H7 (cell line): Measurements from ENCODE around the gene WDHD1. TPM values are rescaled to one million over a fixed set of nuclear protein-coding genes. Genes with fewer than 3 reads are reported as not detected.
"Not testable (repeated sequence)": the region's sequence is repeated elsewhere in the genome, so short reads cannot be mapped to it uniquely, and the experiment has no call there.

ENCODE experiments used
- DNase-seq: peaks from one replicate; pipeline ENCODE4 v3.0.0; 2012
- H3K27me3 ChIP-seq: 2 replicates; pipeline ENCODE4 v1.6.0; 2011; ENCODE audit warnings: mild to moderate bottlenecking, low read length; ENCODE audit not compliant: control insufficient read depth, insufficient read depth
- H3K36me3 ChIP-seq: replicated peaks from 2 replicates; pipeline ENCODE4 v1.5.1; 2011; ENCODE audit warnings: low read length; ENCODE audit not compliant: control insufficient read depth, insufficient read depth
- H3K4me3 ChIP-seq: 2 replicates; pipeline ENCODE4 v1.5.1; 2011; ENCODE audit warnings: low read depth, mild to moderate bottlenecking, control low read depth, low read length, moderate library complexity; ENCODE audit not compliant: insufficient read depth
- total RNA-seq: library from RNA; depleted of rRNA; stranded (reverse); fragments of >200 nt; shearing (Covaris generic); gene quantifications from 2 replicates; pipeline ENCODE4 v1.2.3, GENCODE V29; 2014

Gene WDHD1
- total RNA-seq, 1 experiment from 2014 or later = 39.4 TPM

DNA sequence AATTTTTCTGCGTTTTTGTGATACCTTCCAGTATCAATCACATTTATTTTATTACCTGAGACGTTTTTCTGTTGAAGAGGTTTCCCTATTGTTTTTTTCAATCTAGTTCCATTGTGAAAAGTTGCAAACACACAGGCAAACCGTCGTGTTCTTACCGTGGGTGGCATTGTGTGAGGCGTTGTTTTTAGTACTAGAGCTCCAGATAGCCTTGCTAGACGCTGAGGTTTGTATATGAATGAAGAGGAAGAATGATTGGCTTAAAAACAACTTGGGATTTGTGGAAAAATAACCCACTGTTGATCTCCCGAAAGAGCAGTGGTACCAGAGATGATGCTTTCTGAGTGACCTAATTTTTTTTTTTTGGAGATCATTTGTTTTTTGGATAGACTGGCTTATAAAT, 1.2 kb upstream of the WDHD1 start:
- DNase-seq = no peak
- H3K4me3 ChIP-seq = peak overlapping the region; percentile 88
- 0 out of 2 replicates have a peak, but pooled peaks cover 1% of the 10 kb centered on the region for H3K36me3 ChIP-seq
- no peaks in the 10 kb centered on the region for H3K27me3 ChIP-seq

DNA sequence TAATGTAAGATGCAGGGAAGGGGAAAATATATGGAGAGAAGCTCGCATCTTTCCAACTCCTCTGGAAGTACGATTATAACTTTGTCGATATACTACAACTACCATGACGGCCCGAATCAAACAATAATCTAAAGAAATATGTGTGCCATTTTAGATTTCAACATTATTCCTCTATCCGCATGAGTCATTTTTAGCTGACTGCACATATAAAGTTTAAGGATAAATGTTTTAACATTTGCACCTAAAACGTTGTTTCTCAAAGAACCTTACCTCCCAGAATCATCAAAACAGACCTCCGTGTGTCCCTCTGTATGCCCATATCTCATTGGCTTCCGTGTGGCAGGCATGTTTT, 482 bp downstream of the WDHD1 start:
- Histone ChIP-seq H3K27me3 (no peaks in the 10 kb centered on the region), H3K36me3 (peaks cover 1% of the 10 kb centered on the region; the same call in 1 of the 2 replicates), H3K4me3 (peak overlapping the region; percentile 88)
- no peak for DNase-seq

DNA sequence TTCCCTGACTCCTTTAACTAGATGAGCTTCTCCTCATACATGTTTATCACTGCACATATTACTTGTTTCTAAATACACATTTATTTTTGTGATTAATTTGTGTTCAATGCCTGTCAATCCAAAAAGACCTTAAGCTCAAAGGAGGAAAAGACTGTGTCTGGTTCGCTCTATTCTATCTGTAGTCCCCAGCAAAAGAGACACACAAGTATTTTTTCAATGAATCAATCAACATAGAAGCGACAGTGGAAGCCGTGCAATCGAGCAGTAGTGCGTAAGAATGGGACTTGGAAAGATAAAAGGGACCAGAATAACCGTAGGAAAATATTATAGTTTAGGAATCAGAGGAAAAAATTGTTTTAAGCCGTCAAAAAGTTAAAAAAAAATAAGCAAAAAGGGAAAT, 951 bp downstream of the WDHD1 start:
- peaks cover 1% of the 10 kb centered on the region; the same call in 1 of the 2 replicates for H3K36me3 ChIP-seq
- no peaks in the 10 kb centered on the region for H3K27me3 ChIP-seq
- H3K4me3 ChIP-seq = peak overlapping the region; percentile 88
- no peak for DNase-seq

DNA sequence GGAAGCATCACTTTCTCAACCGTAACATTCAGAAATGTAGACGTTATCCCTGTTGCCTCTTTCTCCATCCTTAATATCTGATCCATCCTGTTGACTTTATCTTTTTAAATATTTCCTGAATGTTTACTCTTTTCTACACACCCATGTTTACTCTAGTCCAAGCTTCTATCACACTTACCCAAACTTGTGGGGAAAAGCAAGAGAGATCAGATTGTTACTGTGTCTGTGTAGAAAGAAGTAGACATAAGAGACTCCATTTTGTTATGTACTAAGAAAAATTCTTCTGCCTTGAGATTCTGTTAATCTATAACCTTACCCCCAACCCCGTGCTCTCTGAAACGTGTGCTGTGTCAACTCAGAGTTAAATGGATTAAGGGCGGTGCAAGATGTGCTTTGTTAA, 2.5 kb downstream of the WDHD1 start:
- not testable (repeated sequence) for H3K36me3 ChIP-seq, H3K4me3 ChIP-seq, DNase-seq, H3K27me3 ChIP-seq

DNA sequence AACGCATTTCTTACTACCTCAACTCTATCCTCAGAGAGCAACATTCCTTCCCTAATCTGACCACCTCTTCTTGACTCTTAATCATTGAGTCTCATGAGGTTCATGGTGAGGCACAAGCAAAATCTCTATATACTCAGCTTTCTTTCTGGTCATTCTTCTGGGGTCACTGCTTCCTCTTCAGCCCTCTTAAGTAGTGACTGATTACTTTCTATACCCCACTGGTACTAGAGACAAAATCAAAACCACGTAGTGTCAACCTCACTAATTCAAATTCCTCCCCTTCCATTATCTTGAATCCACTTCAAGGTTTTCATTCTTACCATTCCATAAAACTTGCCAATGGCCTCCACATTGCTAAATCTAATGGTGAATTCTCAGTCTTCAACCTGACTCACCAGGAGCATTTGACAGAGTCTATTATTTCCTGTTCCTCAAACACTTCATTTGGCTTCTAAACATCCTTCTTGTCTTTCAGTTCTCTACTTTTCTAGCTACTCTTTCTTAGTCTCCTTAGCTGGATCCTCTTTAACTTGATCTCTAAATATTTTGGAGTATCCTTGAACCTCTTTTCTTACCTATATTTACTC, 6.8 kb downstream of the WDHD1 start:
- no peak for DNase-seq
- no peaks in the 10 kb centered on the region for H3K27me3 ChIP-seq
- H3K36me3 ChIP-seq = peaks cover 3% of the 10 kb centered on the region; the same call in 1 of the 2 replicates
- H3K4me3 ChIP-seq = no peak overlapping the region

DNA sequence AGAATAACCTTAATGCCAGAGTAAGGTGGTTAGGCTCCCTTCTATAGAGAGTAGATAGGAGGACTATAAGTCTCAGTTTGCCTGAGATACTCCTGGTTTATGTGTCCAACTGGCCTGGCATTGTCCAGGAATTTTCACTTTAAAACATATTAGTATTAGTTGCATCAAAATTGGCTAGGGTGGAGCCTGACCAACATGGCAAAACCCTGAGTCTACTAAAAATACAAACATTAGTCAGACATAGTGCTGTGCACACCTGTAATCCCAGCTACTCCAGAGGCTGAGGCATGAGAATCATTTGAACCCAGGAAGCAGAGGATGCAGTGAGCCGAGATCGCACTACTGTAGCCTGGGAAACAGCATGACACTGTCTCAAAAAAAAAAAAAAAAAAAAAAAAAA, 11.9 kb downstream of the WDHD1 start:
- no peak for DNase-seq
- Histone ChIP-seq H3K36me3 (peaks cover 4% of the 10 kb centered on the region), H3K4me3 (no peak overlapping the region), H3K27me3 (no peaks in the 10 kb centered on the region)

DNA sequence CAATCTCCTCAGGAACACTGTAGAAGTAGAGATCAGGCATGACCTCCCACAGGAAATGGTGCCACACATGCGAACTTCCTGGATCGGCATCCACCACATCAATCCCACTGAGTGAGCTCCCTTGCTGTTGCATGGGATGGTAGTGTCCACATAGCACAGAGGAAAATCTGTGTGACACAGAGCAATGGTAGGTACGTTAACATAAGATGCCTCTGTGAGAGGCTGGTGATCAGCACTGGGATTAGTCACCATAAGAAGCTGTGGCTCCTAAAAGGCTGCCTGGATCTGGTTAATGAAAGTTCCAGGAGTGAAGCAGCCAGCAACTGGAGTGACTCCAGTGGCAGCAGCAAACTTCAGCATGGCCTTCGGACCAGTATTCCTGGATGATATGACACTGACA, 21.8 kb downstream of the WDHD1 start:
- no peak for DNase-seq
- Histone ChIP-seq H3K4me3 (no peak overlapping the region), H3K36me3 (peaks cover 20% of the 10 kb centered on the region)

DNA sequence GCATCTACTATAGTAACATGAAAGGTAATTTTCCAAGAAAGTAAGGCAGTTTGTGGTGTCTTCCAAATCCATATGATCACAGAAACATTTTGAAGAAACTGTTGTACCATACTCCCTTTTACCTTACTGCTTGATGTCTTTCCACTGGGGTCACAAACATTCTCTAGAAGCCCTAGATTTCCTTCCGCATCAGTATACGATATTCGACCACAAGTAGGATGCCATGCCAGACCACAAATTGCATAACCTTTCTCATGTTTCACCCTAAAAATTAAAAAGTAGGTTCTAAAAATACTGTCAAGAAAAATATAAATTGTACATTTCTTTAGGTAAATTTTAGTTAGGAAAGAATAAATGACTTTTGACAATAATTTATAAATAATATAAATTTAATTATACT, 26.5 kb downstream of the WDHD1 start:
- no peak for DNase-seq
- Histone ChIP-seq H3K36me3 (peaks cover 20% of the 10 kb centered on the region), H3K27me3 (no peaks in the 10 kb centered on the region), H3K4me3 (no peak overlapping the region)

More for the DNA sequence above, 21.8 kb downstream of the WDHD1 start:
- no peaks in the 10 kb centered on the region for H3K27me3 ChIP-seq

DNA sequence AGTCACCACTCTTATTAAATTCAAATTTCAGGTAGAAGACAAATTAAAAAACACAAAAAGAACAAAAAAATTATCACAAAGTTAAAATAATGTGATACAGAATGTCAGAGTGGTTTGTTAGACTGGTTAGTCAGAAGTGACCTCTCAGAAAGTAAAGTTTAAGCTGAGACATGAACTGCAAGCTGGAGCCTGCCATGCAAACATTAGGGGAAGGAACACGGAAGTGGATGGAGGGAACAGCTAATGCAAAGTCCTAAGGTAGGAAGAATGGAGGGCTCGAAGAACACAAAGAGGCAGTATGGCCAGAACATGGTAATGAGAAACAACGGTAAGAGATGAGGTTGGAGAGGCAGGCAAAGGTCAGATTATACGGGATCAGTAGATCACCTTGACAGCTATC, 41.7 kb downstream of the WDHD1 start:
- Histone ChIP-seq H3K27me3 (no peaks in the 10 kb centered on the region), H3K4me3 (no peak overlapping the region), H3K36me3 (peaks cover 21% of the 10 kb centered on the region)
- DNase-seq = no peak

DNA sequence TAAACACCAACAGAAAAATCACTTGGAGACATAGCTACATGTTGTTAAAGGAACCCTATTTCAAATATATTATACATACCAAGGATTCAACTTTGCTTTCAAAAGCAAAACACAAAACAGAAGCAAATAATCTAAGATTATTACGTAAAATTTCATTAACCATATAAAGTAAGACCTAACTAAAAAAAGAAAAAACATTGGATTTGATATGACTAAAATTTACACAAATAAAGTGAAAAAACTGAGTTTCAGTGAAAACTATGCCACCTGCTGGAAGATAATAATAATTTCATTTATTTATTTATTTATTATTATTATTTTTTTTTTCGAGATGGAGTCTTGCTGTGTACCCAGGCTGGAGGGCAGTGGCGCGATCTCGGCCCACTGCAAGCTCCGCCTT, 45.2 kb downstream of the WDHD1 start:
- Histone ChIP-seq H3K4me3 (no peak overlapping the region), H3K36me3 (peaks cover 16% of the 10 kb centered on the region), H3K27me3 (no peaks in the 10 kb centered on the region)
- DNase-seq = no peak

DNA sequence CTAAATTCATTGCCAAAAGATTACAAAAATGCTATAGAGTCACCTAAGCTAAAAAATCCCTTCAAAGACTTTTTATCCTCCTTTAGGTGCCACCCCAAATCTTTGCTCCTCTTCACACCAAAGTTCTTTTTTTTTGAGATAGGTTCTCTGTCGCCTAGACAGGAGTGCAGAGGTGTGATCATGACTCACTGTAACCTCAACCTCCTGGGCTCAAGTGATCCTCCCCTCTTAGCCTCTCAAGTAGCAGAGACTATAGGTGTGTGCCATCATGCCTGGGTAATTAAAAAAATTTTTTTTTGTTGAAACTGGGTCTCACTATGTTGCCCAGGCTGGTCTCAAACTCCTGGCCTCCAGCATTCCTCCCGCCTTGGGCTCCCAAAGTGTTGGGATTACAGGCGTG, 47.9 kb downstream of the WDHD1 start:
- peaks cover 9% of the 10 kb centered on the region for H3K36me3 ChIP-seq

DNA sequence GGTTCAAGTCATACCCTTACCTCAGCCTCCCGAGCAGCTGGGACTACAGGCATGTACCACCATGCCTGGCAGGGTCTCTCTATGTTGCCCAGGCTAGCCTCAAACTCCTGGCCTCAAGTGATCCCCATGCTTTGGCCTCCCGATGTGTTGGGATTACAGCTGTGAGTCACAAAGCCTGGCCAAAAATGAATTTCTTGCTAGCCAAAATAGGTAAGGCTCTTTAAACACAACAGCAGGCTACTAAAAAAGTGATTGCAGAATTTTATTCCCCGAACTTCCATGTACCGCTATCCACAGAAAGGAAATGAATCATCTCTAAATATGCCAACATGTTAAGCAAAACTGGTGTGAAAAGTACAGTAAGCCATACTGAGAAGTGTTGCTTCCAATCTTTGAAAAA, 50.6 kb downstream of the WDHD1 start:
- H3K36me3 ChIP-seq = peaks cover 3% of the 10 kb centered on the region
- DNase-seq = no peak
- no peak overlapping the region for H3K4me3 ChIP-seq
- no peaks in the 10 kb centered on the region for H3K27me3 ChIP-seq

More for the DNA sequence above, 47.9 kb downstream of the WDHD1 start:
- Histone ChIP-seq H3K27me3 (no peaks in the 10 kb centered on the region), H3K4me3 (no peak overlapping the region)
- no peak for DNase-seq

DNA sequence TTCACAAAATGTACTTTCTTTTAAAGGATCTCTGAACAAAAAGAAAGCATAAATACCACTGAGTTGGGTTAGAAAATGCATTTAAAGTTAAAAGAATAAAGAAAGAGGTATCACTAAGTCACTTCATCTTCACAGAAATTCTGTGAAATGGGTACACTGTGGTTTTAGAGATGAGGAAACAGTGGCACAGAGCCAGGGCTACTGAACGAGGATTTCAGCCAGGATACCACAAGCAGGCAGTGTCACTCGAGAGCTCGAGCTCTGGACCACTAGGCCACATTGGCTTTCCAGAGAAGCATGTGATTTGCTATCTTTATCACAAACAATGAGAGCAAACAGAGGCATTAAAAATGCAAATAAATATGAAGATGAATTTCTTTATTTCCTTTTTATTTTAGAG, 51.0 kb downstream of the WDHD1 start:
- Histone ChIP-seq H3K27me3 (no peaks in the 10 kb centered on the region), H3K36me3 (peaks cover 3% of the 10 kb centered on the region), H3K4me3 (no peak overlapping the region)
- no peak for DNase-seq

DNA sequence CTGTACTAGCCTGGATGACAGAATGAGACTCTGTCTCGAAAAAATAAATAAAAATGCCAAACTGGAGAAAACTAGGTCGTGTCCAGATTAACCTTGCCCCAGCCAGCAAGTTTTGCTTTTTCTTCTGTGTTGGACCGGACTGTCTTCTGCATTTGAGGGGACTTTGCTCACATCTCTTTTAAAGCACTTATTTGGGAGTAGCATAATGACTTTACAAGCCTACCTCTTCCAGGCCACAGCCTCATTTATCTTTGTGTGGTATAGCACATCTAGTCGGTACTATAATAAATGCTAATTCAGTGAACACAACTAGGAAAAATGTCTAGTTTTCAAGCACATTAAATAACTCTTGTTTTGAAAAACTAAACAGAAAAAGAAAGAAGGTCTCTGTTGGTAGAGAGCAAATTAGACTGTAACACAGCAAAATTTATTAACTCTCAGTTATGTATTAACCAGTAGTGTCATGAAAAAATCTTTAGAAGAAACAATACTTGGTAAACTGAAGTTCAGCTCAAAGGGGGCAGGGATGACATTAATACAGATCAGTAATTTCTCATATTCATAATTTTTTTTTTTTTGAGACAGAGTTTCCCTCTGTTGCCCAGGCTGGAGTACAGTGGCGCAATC, 52.0 kb downstream of the WDHD1 start:
- no peak overlapping the region for H3K4me3 ChIP-seq
- peaks cover 3% of the 10 kb centered on the region for H3K36me3 ChIP-seq
- no peaks in the 10 kb centered on the region for H3K27me3 ChIP-seq
- no peak for DNase-seq

DNA sequence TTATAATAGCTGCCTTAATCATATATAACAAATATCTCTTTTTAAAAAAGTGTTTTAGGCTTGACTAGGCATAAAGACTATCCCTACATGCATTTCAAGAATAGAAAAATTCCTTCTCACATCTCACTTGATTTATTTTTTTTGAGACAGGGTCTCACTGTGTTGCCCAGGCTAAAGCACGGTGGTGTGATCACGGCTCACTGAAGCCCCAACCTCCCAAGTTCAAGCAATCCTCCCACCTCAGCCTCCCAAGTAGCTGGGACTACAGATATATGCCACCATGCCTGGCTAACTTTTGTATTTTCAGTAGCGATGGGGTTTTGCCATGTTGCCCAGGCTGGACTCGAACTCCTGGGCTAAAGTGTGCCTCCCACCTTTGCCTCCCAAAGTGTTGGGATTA, 59.4 kb downstream of the WDHD1 start:
- no peak for DNase-seq
- Histone ChIP-seq H3K4me3 (no peak overlapping the region), H3K27me3 (no peaks in the 10 kb centered on the region), H3K36me3 (peaks cover 7% of the 10 kb centered on the region)

DNA sequence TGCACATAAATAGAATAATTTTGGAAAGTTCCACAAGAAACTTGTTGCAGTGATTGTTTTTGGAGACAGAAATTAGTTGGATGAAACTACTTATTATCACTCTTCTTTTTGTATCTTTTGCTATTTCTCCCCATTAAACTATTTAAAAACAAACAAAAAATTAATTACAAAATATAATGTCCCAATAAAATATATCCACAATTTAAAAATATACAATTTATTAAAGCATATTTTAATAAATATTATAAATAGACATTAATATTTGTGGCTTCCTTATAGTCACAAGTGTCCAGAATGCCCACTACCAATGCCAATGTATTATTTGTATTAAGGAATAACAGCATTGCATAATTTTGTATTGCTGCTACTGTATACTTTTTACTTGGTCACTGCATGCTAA, 71.8 kb downstream of the WDHD1 start:
- peaks cover 5% of the 10 kb centered on the region for H3K36me3 ChIP-seq
- DNase-seq = no peak
- no peaks in the 10 kb centered on the region for H3K27me3 ChIP-seq
- no peak overlapping the region for H3K4me3 ChIP-seq
